Measurements from ENCODE around the gene SHROOM3. TPM values are rescaled to one million over a fixed set of nuclear protein-coding genes. Genes with fewer than 3 reads are reported as not detected.

The SHROOM3 gene
- total RNA-seq, 2 experiments from 2014 or later: not detected

DNA sequence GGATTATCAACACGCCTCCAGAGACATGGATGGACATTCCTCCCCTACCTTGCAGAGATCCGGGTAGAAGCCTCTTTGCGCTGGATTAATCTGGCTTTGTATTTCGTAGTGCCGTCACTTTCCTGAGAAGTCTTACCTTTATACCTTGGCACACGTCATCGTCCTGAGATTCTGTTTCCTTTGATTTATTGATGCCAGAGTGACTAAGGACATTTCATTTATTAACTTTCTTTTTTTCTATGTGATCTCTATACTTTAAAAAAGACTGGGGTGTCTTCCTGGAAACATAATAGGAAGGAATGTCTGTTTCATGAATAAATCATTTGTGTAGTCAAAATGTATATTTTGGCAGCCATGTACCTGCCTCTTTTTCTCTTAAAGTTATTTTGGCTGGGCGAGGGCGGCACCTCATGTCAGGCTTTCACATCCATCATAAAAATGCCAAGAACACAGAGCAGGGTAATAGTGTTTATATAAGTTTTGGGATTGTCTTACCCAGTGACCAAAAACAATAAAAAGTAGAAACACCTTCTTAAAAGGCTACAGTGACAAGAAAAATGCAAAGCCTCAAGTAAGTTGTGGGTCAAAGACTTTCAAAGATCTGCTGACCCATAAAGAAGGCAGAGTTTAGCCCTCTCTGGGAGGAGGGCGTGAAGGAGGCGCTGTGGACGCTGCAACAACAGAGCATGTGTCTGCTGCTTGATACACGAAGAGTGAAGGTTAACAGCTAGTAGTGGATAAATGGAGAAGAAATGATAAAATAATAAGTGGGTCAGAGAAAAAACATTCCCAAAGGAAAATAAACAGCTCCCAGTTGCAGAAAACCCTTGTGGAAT, 124.4 kb downstream of the SHROOM3 start:
- CTCF ChIA-PET: no interaction called here
- Mint-ChIP-seq H3K27ac (no peak overlapping the region), H3K36me3 (ENCODE audit: low read depth) (no peaks in the 10 kb centered on the region), H3K4me1 (ENCODE audit: low read depth) (no peaks in the 10 kb centered on the region), H3K4me3 (no peak overlapping the region), H3K27me3 (peaks cover 12% of the 10 kb centered on the region), H3K9me3 (no peaks in the 10 kb centered on the region)
- Histone ChIP-seq H3K27ac (ENCODE audit: low read depth in 1 of 2, low read length in 2 of 2) (no peak overlapping the region), H3K36me3 (ENCODE audit: insufficient read depth, low read length) (no peaks in the 10 kb centered on the region), H3K4me1 (ENCODE audit: insufficient read depth, low read length) (no peaks in the 10 kb centered on the region), H3K27me3 (ENCODE audit: control insufficient read depth in 1 of 2, insufficient read depth in 2 of 2, low read length in 2 of 2) (peaks cover 0 to 3% of the 10 kb centered on the region in 2 experiments), H3K4me3 (ENCODE audit: low read length) (no peak overlapping the region), H3K9me3 (ENCODE audit: control insufficient read depth in 1 of 2, insufficient read depth in 1 of 2, low read length in 2 of 2) (no peaks in the 10 kb centered on the region)
- POLR2A ChIA-PET: no interaction called here
- intact Hi-C loops (cut with DNase I, micrococcal nuclease): no loop called here
- DNase-seq: no peak
- no peak for ATAC-seq (ENCODE audit: poor library complexity)
- no peak for TF ChIP-seq CTCF (IDR thresholded peaks at IDR 0.05)

DNA sequence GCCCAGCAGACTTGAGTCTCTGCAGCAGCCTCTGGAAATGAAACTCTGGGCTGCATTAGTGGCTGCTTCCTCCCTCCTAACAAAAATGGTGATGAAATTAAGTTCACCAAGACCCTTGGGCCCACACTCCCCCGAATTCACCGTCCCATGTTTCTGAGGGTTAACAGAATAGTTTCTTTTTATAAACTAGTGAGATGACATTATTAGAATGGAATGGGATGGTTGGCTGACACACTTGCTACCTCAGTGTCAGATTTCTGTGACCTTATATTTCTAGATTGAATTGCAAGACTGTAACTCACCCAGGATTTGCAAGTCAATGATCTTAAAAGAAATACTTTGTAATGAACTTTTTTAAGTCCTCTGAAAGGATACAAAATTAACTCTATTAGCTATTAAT, 127.1 kb downstream of the SHROOM3 start:
- no peaks in the 10 kb centered on the region for H3K9me3 Mint-ChIP-seq
- Histone ChIP-seq H3K9me3 (ENCODE audit: control insufficient read depth in 1 of 2, insufficient read depth in 1 of 2, low read length in 2 of 2) (no peaks in the 10 kb centered on the region), H3K27ac (ENCODE audit: low read depth in 1 of 2, low read length in 2 of 2) (no peak overlapping the region), H3K4me1 (ENCODE audit: insufficient read depth, low read length) (no peaks in the 10 kb centered on the region), H3K27me3 (ENCODE audit: control insufficient read depth in 1 of 2, insufficient read depth in 2 of 2, low read length in 2 of 2) (peaks cover 0 to 3% of the 10 kb centered on the region in 2 experiments), H3K36me3 (ENCODE audit: insufficient read depth, low read length) (no peaks in the 10 kb centered on the region), H3K4me3 (ENCODE audit: low read length) (no peak overlapping the region)
- ATAC-seq (ENCODE audit: poor library complexity): no peak
- intact Hi-C loops (cut with DNase I, micrococcal nuclease): no loop called here
- no peak overlapping the region for H3K27ac Mint-ChIP-seq
- ChIA-PET CTCF (no interaction called here), POLR2A (no interaction called here)
- H3K4me1 Mint-ChIP-seq (ENCODE audit: low read depth): no peaks in the 10 kb centered on the region
- TF ChIP-seq CTCF (IDR thresholded peaks at IDR 0.05): no peak
- peaks cover 12% of the 10 kb centered on the region for H3K27me3 Mint-ChIP-seq
- H3K36me3 Mint-ChIP-seq (ENCODE audit: low read depth): no peaks in the 10 kb centered on the region
- DNase-seq: no peak
- no peak overlapping the region for H3K4me3 Mint-ChIP-seq

GRCh38 chr4:76562836-76563453, 127.9 kb downstream of the SHROOM3 start:
- Mint-ChIP-seq H3K27me3 (peaks cover 12% of the 10 kb centered on the region), H3K4me3 (no peak overlapping the region), H3K4me1 (ENCODE audit: low read depth) (no peaks in the 10 kb centered on the region), H3K9me3 (no peaks in the 10 kb centered on the region), H3K27ac (no peak overlapping the region), H3K36me3 (ENCODE audit: low read depth) (no peaks in the 10 kb centered on the region)
- Histone ChIP-seq H3K4me1 (ENCODE audit: insufficient read depth, low read length) (no peaks in the 10 kb centered on the region), H3K4me3 (ENCODE audit: low read length) (no peak overlapping the region), H3K36me3 (ENCODE audit: insufficient read depth, low read length) (no peaks in the 10 kb centered on the region), H3K27ac (ENCODE audit: low read depth in 1 of 2, low read length in 2 of 2) (no peak overlapping the region), H3K27me3 (ENCODE audit: control insufficient read depth in 1 of 2, insufficient read depth in 2 of 2, low read length in 2 of 2) (peaks cover 0 to 3% of the 10 kb centered on the region in 2 experiments), H3K9me3 (ENCODE audit: control insufficient read depth in 1 of 2, insufficient read depth in 1 of 2, low read length in 2 of 2) (no peaks in the 10 kb centered on the region)
- intact Hi-C loops (cut with DNase I, micrococcal nuclease): no loop called here
- ChIA-PET POLR2A (no interaction called here), CTCF (no interaction called here)
- no peak for TF ChIP-seq CTCF (IDR thresholded peaks at IDR 0.05)
- ATAC-seq (ENCODE audit: poor library complexity): no peak
- DNase-seq: no peak
